Stomach smooth muscle (tissue), 2 donors: ENCODE data around the gene ZC3H8.
A peak's percentile ranks its signal among the peaks of the same experiment; 100 is the strongest.
"Not testable (repeated sequence)": the region's sequence is repeated elsewhere in the genome, so short reads cannot be mapped to it uniquely, and the experiment has no call there.

ENCODE experiments used
- H3K27ac ChIP-seq: one replicate; pipeline ENCODE4 v1.7.0; 2013; ENCODE audit warnings: mild to moderate bottlenecking, low read length, inconsistent platforms
- H3K27me3 ChIP-seq, 2 donors: one replicate each; pipeline ENCODE4 v1.7.0; 2013; ENCODE audit warnings: low read length in 2 of 2; ENCODE audit not compliant: insufficient read depth in 2 of 2, control insufficient read depth in 1 of 2
- H3K36me3 ChIP-seq, 2 donors: one replicate each; pipeline ENCODE4 v1.7.0; 2013; ENCODE audit warnings: low read length in 2 of 2; ENCODE audit not compliant: control insufficient read depth in 2 of 2, insufficient read depth in 2 of 2
- H3K4me1 ChIP-seq: one replicate; pipeline ENCODE4 v1.7.0; 2013; ENCODE audit warnings: low read length; ENCODE audit not compliant: control insufficient read depth, insufficient read depth
- H3K4me3 ChIP-seq, 2 donors: one replicate each; pipeline ENCODE4 v1.7.0; 2013; ENCODE audit warnings: low read length in 2 of 2
- H3K9ac ChIP-seq, 2 donors: one replicate each; pipeline ENCODE4 v1.7.0; 2013; ENCODE audit warnings: low read length in 2 of 2, mild to moderate bottlenecking in 1 of 2
- H3K9me3 ChIP-seq, 2 donors: one replicate each; pipeline ENCODE4 v1.7.0; 2013; ENCODE audit warnings: low read length in 2 of 2; ENCODE audit not compliant: control insufficient read depth in 2 of 2
- donor health status: healthy.
- donor health status: Pancreatic carcinoma.

ZC3H8 gene

GRCh38 chr2:112254466-112255240, at the start of gene ZC3H8:
Gene ZC3H8, minus strand, starts transcription at chr2:112255042. Its CDS starts 61 bp downstream, at chr2:112254981.
- H3K9me3 ChIP-seq, result no peaks in the 10 kb centered on the region
- H3K27ac ChIP-seq, result peak within 1 kb of the TSS; percentile 37
- peak within 1 kb of the TSS; percentile 77 to 84 for H3K9ac ChIP-seq
- H3K36me3 ChIP-seq, result no peaks in the 10 kb centered on the region
- H3K4me3 ChIP-seq, result peak within 1 kb of the TSS; percentile 59 to 77
- peaks cover 4% of the 10 kb centered on the region for H3K4me1 ChIP-seq
- H3K27me3 ChIP-seq, result no peaks in the 10 kb centered on the region

- Histone ChIP-seq H3K27me3 (no peaks in the 10 kb centered on the region), H3K36me3 (peaks cover 4 to 29% of the 10 kb centered on the region in 2 donors), H3K27ac (no peak overlapping the region), H3K9me3 (no peaks in the 10 kb centered on the region), H3K4me1 (no peaks in the 10 kb centered on the region), H3K4me3 (no peak overlapping the region), H3K9ac (no peak overlapping the region)
These were observed 49.6 kb upstream of the ZC3H8 start for GRCh38 chr2:112304298-112304941.

GRCh38 chr2:112301973-112302372, 47.1 kb upstream of the ZC3H8 start:
- H3K27me3 ChIP-seq, result no peaks in the 10 kb centered on the region
- H3K4me1 ChIP-seq, result no peaks in the 10 kb centered on the region
- peaks cover 0 to 23% of the 10 kb centered on the region in 2 donors for H3K36me3 ChIP-seq
- no peaks in the 10 kb centered on the region for H3K9me3 ChIP-seq
- H3K4me3 ChIP-seq, result no peak overlapping the region
- no peak overlapping the region for H3K27ac ChIP-seq
- H3K9ac ChIP-seq, result no peak overlapping the region

- H3K27me3 ChIP-seq, result no peaks in the 10 kb centered on the region
- H3K4me3 ChIP-seq, result no peak overlapping the region
- no peaks in the 10 kb centered on the region for H3K4me1 ChIP-seq
- no peak overlapping the region for H3K9ac ChIP-seq
- H3K9me3 ChIP-seq, result no peaks in the 10 kb centered on the region
- H3K27ac ChIP-seq, result no peak overlapping the region
- peaks cover 0 to 18% of the 10 kb centered on the region in 2 donors for H3K36me3 ChIP-seq
These were observed 46.3 kb upstream of the ZC3H8 start for GRCh38 chr2:112301171-112301584.

GRCh38 chr2:112296407-112296806, 41.6 kb upstream of the ZC3H8 start:
- no peaks in the 10 kb centered on the region for H3K27me3 ChIP-seq
- no peak overlapping the region for H3K4me3 ChIP-seq
- H3K27ac ChIP-seq, result no peak overlapping the region
- H3K9ac ChIP-seq, result no peak overlapping the region
- no peaks in the 10 kb centered on the region for H3K9me3 ChIP-seq
- peaks cover 3 to 7% of the 10 kb centered on the region in 2 donors for H3K36me3 ChIP-seq
- no peaks in the 10 kb centered on the region for H3K4me1 ChIP-seq

- Histone ChIP-seq H3K4me1 (no peaks in the 10 kb centered on the region), H3K36me3 (peaks cover 0 to 3% of the 10 kb centered on the region in 2 donors), H3K9me3 (no peaks in the 10 kb centered on the region), H3K4me3 (no peak overlapping the region), H3K9ac (no peak overlapping the region), H3K27me3 (no peaks in the 10 kb centered on the region), H3K27ac (no peak overlapping the region)
These were observed 40.7 kb upstream of the ZC3H8 start for GRCh38 chr2:112295407-112296078.

GRCh38 chr2:112293636-112294401, 39.0 kb upstream of the ZC3H8 start:
- Histone ChIP-seq H3K27me3 (no peaks in the 10 kb centered on the region), H3K36me3 (peaks cover 0 to 3% of the 10 kb centered on the region in 2 donors), H3K9me3 (no peaks in the 10 kb centered on the region), H3K4me1 (no peaks in the 10 kb centered on the region), H3K27ac (no peak overlapping the region), H3K9ac (no peak overlapping the region), H3K4me3 (no peak overlapping the region)

- Histone ChIP-seq H3K4me3 (no peak overlapping the region), H3K9me3 (no peaks in the 10 kb centered on the region), H3K27me3 (no peaks in the 10 kb centered on the region), H3K9ac (no peak overlapping the region), H3K27ac (no peak overlapping the region), H3K36me3 (peaks cover 0 to 3% of the 10 kb centered on the region in 2 donors), H3K4me1 (no peaks in the 10 kb centered on the region)
These were observed 35.8 kb upstream of the ZC3H8 start for GRCh38 chr2:112290648-112291047.

- no peaks in the 10 kb centered on the region for H3K4me1 ChIP-seq
- H3K27ac ChIP-seq, result no peak overlapping the region
- no peaks in the 10 kb centered on the region for H3K27me3 ChIP-seq
- H3K9ac ChIP-seq, result no peak overlapping the region
- H3K9me3 ChIP-seq, result no peaks in the 10 kb centered on the region
- peaks cover 0 to 3% of the 10 kb centered on the region in 2 donors for H3K36me3 ChIP-seq
- H3K4me3 ChIP-seq, result no peak overlapping the region
These were observed 35.2 kb upstream of the ZC3H8 start for GRCh38 chr2:112290088-112290487.

- H3K9me3 ChIP-seq, H3K27ac ChIP-seq: not testable (repeated sequence)
These were observed 28.7 kb upstream of the ZC3H8 start for GRCh38 chr2:112283535-112283934.

More at GRCh38 chr2:112283535-112283934, 28.7 kb upstream of the ZC3H8 start:
- not testable (repeated sequence) for H3K36me3 ChIP-seq, H3K9ac ChIP-seq, H3K4me1 ChIP-seq, H3K27me3 ChIP-seq, H3K4me3 ChIP-seq
